IMR-90 (cell line): ENCODE results near the gene GPC6. TPM values are rescaled to one million over a fixed set of nuclear protein-coding genes. Genes with fewer than 3 reads are reported as not detected.

ENCODE experiments used
- ATAC-seq: fragments of 200-7000 bp; cut with Tn5 transposase; 2 replicates; pipeline ENCODE4 v1.9.1; 2020; ENCODE audit warnings: low read depth, mild to moderate bottlenecking, moderate library complexity
- BruUV-seq: library from RNA; stranded (reverse); fragments of 400-500 nt; replicated peaks from 2 replicates; lab custom pipeline; 2021; lab: Mats Ljungman, UMichigan
- CTCF ChIA-PET: fragments of 300-600 bp; formaldehyde crosslinking; extraction: SDS; loops from one replicate; lab custom pipeline; 2021; ENCODE audit warnings: antibody characterized with exemption; lab: Yijun Ruan, JAX
- POLR2A ChIA-PET: fragments of 300-600 bp; sonication (Branson Sonifier 250); formaldehyde crosslinking; loops from one replicate; lab custom pipeline; 2022; ENCODE audit warnings: antibody characterized with exemption; ENCODE audit not compliant: unreplicated experiment; lab: Charles Lee
- DNase-seq: peaks from one replicate; pipeline ENCODE4 v3.0.0; 2013
- H2AFZ ChIP-seq: replicated peaks from 2 replicates; pipeline ENCODE3; 2013; ENCODE audit warnings: low read length, mild to moderate bottlenecking; ENCODE audit not compliant: poor library complexity
- H2AK5ac ChIP-seq: 2 replicates; pipeline ENCODE4 v1.6.1; 2013; ENCODE audit warnings: low read depth, low read length, inconsistent platforms
- H2AK9ac ChIP-seq: replicated peaks from 2 replicates; pipeline ENCODE3; 2013; ENCODE audit warnings: mild to moderate bottlenecking, low read depth, low read length, moderate library complexity; ENCODE audit not compliant: poor library complexity
- H2BK120ac ChIP-seq: 2 replicates; pipeline ENCODE4 v1.6.1; 2013; ENCODE audit warnings: low read depth, low read length, inconsistent platforms
- H2BK15ac ChIP-seq: 3 replicates; pipeline ENCODE4 v1.6.1; 2013; ENCODE audit warnings: low read depth, low read length, inconsistent platforms
- H2BK20ac ChIP-seq: 2 replicates; pipeline ENCODE4 v1.6.1; 2013; ENCODE audit warnings: low read depth, mild to moderate bottlenecking, inconsistent platforms, low read length, moderate library complexity
- H2BK5ac ChIP-seq: 2 replicates; pipeline ENCODE4 v1.6.1; 2013; ENCODE audit warnings: mild to moderate bottlenecking, low read depth, low read length, inconsistent platforms; ENCODE audit not compliant: poor library complexity, severe bottlenecking
- H3K14ac ChIP-seq: replicated peaks from 2 replicates; pipeline ENCODE4 v1.6.1; 2013; ENCODE audit warnings: low read depth, low read length, inconsistent platforms
- H3K18ac ChIP-seq: 2 replicates; pipeline ENCODE4 v1.6.1; 2013; ENCODE audit warnings: low read depth, low read length, control low read depth
- H3K23ac ChIP-seq: 2 replicates; pipeline ENCODE4 v1.6.1; 2013; ENCODE audit warnings: low read depth, low read length, inconsistent platforms
- H3K27ac ChIP-seq: 2 replicates; pipeline ENCODE4 v1.5.1; 2013; ENCODE audit warnings: mild to moderate bottlenecking, control low read depth, low read length; ENCODE audit not compliant: insufficient read depth
- H3K27me3 ChIP-seq: 2 replicates; pipeline ENCODE4 v1.6.1; 2013; ENCODE audit warnings: low read length; ENCODE audit not compliant: control insufficient read depth, insufficient read depth
- H3K36me3 ChIP-seq: 2 replicates; pipeline ENCODE4 v1.6.1; 2013; ENCODE audit warnings: low read length, mixed read lengths; ENCODE audit not compliant: control insufficient read depth, insufficient read depth
- H3K4ac ChIP-seq: 2 replicates; pipeline ENCODE4 v1.6.1; 2013; ENCODE audit warnings: low read depth, low read length, inconsistent platforms
- H3K4me1 ChIP-seq: 2 replicates; pipeline ENCODE4 v1.6.1; 2013; ENCODE audit warnings: low read length, mixed read lengths; ENCODE audit not compliant: control insufficient read depth, insufficient read depth
- H3K4me2 ChIP-seq: 2 replicates; pipeline ENCODE4 v1.6.1; 2013; ENCODE audit warnings: low read depth, mild to moderate bottlenecking, control low read depth, low read length, moderate library complexity
- H3K4me3 ChIP-seq: 2 replicates; pipeline ENCODE4 v1.5.1; 2013; ENCODE audit warnings: low read depth, mild to moderate bottlenecking, control low read depth, low read length, moderate library complexity; ENCODE audit not compliant: insufficient read depth
- H3K56ac ChIP-seq: 2 replicates; pipeline ENCODE4 v1.6.1; 2013; ENCODE audit warnings: low read length, inconsistent platforms; ENCODE audit not compliant: insufficient read depth; ENCODE audit errors: extremely low read depth
- H3K79me1 ChIP-seq, 2 experiments: 2 replicates each; pipeline ENCODE4 v1.6.1; 2013; ENCODE audit warnings: low read length in 2 of 2, inconsistent platforms in 1 of 2, low read depth in 1 of 2
- H3K9ac ChIP-seq: 2 replicates; pipeline ENCODE4 v1.6.1; 2013; ENCODE audit warnings: low read depth, low read length, control low read depth
- H3K9me1 ChIP-seq: 2 replicates; pipeline ENCODE4 v1.6.1; 2013; ENCODE audit warnings: low read length, inconsistent platforms; ENCODE audit not compliant: insufficient read depth
- H3K9me3 ChIP-seq: 2 replicates; pipeline ENCODE4 v1.6.1; 2013; ENCODE audit warnings: low read length; ENCODE audit not compliant: control insufficient read depth, insufficient read depth
- H4K20me1 ChIP-seq: 2 replicates; pipeline ENCODE4 v1.6.1; 2013; ENCODE audit warnings: low read length, inconsistent platforms; ENCODE audit not compliant: insufficient read depth
- H4K5ac ChIP-seq: 2 replicates; pipeline ENCODE4 v1.6.1; 2013; ENCODE audit warnings: mild to moderate bottlenecking, low read depth, low read length, control low read depth
- H4K8ac ChIP-seq, 2 experiments: 2 replicates each; pipeline ENCODE4 v1.6.1; 2013; ENCODE audit warnings: low read depth in 2 of 2, low read length in 2 of 2, control low read depth in 1 of 2, inconsistent platforms in 1 of 2
- H4K91ac ChIP-seq: 2 replicates; pipeline ENCODE4 v1.6.1; 2013; ENCODE audit warnings: low read depth, low read length, inconsistent platforms; ENCODE audit not compliant: insufficient read depth
- CEBPB ChIP-seq: IDR thresholded peaks from 2 replicates; pipeline ENCODE4 v1.6.1; 2012; ENCODE audit warnings: low read depth, low read length, improper control_type of control experiment
- MAFK ChIP-seq: IDR thresholded peaks from 2 replicates; pipeline ENCODE4 v1.6.1; 2012; ENCODE audit warnings: low read depth, low read length, improper control_type of control experiment
- NFE2L2 ChIP-seq: fragments of 150-350 bp; IDR thresholded peaks from 2 replicates; pipeline ENCODE4 v1.6.1; 2016; ENCODE audit warnings: low read depth, mild to moderate bottlenecking, low read length
- WGBS, 2 experiments: methylation state at CpG; one replicate each; pipeline versions ENCODE4 v1.1.5 to v1.1.7; 2013; ENCODE audit warnings: missing lambda C conversion rate in 2 of 2; ENCODE audit not compliant: insufficient read length in 1 of 2; ENCODE audit errors: extremely low coverage in 2 of 2; 5-methylcytosine and 5-hydroxymethylcytosine counted together
- dilution Hi-C: fragments of 300-500 bp; cut with HindIII; formaldehyde crosslinking; loops from one replicate; pipeline ENCODE4 v1.14.3; 2018; ENCODE audit warnings: low sequenced_read_pairs; ENCODE audit not compliant: unreplicated experiment
- in situ Hi-C: fragments of 300-500 bp; cut with MboI; formaldehyde crosslinking; loops from 3 replicates; pipeline ENCODE4 v1.14.3; 2019; ENCODE audit warnings: low sequenced_read_pairs, inconsistent platforms, mixed read lengths
- intact Hi-C: fragments of 100-400 bp; cut with micrococcal nuclease; formaldehyde crosslinking; loops from 2 replicates; pipeline ENCODE4 v1.10.0; 2022
- polyA plus RNA-seq, 3 experiments: library from polyadenylated mRNA; depleted of rRNA; stranded (reverse); fragments of >200 nt; gene quantifications; 2 replicates each; pipeline ENCODE4 v1.2.3, GENCODE V29; 2012; ENCODE audit warnings: low replicate concordance in 1 of 3
- total RNA-seq: library from RNA; depleted of rRNA; stranded (reverse); fragments of >200 nt; gene quantifications from 2 replicates; pipeline ENCODE4 v1.2.3, GENCODE V29; 2012

The GPC6 gene
- total and polyA plus RNA-seq, 2 of the 4 experiments (the other 2 are of a cell fraction), result 14.9 to 39.4 TPM

DNA sequence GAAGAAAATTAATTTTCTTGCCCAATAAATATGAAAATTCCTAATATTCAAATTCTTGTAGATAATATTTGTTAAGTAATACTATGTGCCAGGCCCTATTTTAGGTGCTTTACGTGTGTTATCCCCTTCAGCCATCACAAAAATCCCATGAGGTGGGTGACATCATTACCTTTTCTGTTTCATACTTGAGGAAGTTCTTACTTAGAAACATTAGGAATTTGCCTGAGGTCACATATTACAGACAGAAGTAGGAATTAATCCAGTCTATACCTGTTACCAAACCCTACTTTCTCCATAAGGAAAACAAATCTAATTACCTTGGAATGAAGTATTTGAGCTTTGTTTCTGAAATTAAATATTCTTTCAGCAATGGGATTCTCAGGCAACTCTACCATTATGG is 336.1 kb downstream of the GPC6 start:
- no peak overlapping the region for H3K14ac ChIP-seq
- ATAC-seq (no peak), DNase-seq (no peak)
- H3K4me2 ChIP-seq, result no peak overlapping the region
- H2BK120ac ChIP-seq, result no peak overlapping the region
- H3K9me3 ChIP-seq, result no peaks in the 10 kb centered on the region
- no peaks in the 10 kb centered on the region for H4K20me1 ChIP-seq
- dilution Hi-C loops, result no loop called here
- BruUV-seq, result no TSS peak
- no peak overlapping the region for H2BK5ac ChIP-seq
- no peaks in the 10 kb centered on the region; the same call in 1 of the 2 replicates for H3K4me1 ChIP-seq
- no peak overlapping the region for H3K4me3 ChIP-seq
- no peak overlapping the region for H4K5ac ChIP-seq
- CTCF ChIA-PET, result interaction anchor here (0.6 kb wide), 1 partner anchor 854 kb away, joined by 5 read pairs; no protein-coding TSS in a partner anchor
- H4K8ac ChIP-seq, result no peak overlapping the region
- H2AK5ac ChIP-seq, result no peak overlapping the region
- no peaks in the 10 kb centered on the region for H3K9me1 ChIP-seq
- H3K79me1 ChIP-seq, result no peaks in the 10 kb centered on the region
- no peaks in the 10 kb centered on the region for H3K27me3 ChIP-seq
- no peak overlapping the region for H3K56ac ChIP-seq
- no peak overlapping the region for H3K27ac ChIP-seq
- H2AFZ ChIP-seq, result no peak overlapping the region
- intact Hi-C loops, result no loop called here
- POLR2A ChIA-PET, result no interaction called here
- no peaks in the 10 kb centered on the region for H3K36me3 ChIP-seq
- H2BK20ac ChIP-seq, result no peak overlapping the region
- H2BK15ac ChIP-seq, result no peak overlapping the region
- in situ Hi-C loops, result no loop called here
- WGBS, 2 experiments, result no CpG with 5 or more reads among the region's 1 CpG
- H3K9ac ChIP-seq, result no peak overlapping the region
- H3K4ac ChIP-seq, result no peak overlapping the region
- TF ChIP-seq CEBPB (no peak), NFE2L2 (no peak), MAFK (no peak)
- H2AK9ac ChIP-seq, result no peak overlapping the region
- no peak overlapping the region for H3K18ac ChIP-seq
- H3K23ac ChIP-seq, result no peak overlapping the region
- H4K91ac ChIP-seq, result no peak overlapping the region
